ENCODE measurements around the gene PGK1.
"Not testable (repeated sequence)": the region's sequence is repeated elsewhere in the genome, so short reads cannot be mapped to it uniquely, and the experiment has no call there.

Gene PGK1

GRCh38 chrX:78103623-78104446, at the start of gene PGK1:
Gene PGK1, plus strand, starts transcription at chrX:78104248. Its CDS starts 93 bp downstream, at chrX:78104341.
- peak; percentile 77 to 78 for DNase-seq (ENCODE audit: low read depth in 2 of 2)

- DNase-seq (ENCODE audit: low read depth in 2 of 2) = no peak
Observed at GRCh38 chrX:78063687-78064086, 40.4 kb upstream of the PGK1 start.

GRCh38 chrX:78064152-78064551, 39.9 kb upstream of the PGK1 start:
- DNase-seq (ENCODE audit: low read depth in 2 of 2) = no peak

- DNase-seq (ENCODE audit: low read depth in 2 of 2) = not testable (repeated sequence)
Observed at GRCh38 chrX:78064698-78065601, 39.1 kb upstream of the PGK1 start.

GRCh38 chrX:78066110-78066509, 37.9 kb upstream of the PGK1 start:
- DNase-seq (ENCODE audit: low read depth in 2 of 2) = no peak

- DNase-seq (ENCODE audit: low read depth in 2 of 2) = no peak
Observed at GRCh38 chrX:78071331-78071730, 32.7 kb upstream of the PGK1 start.

GRCh38 chrX:78073147-78074077, 30.6 kb upstream of the PGK1 start:
- not testable (repeated sequence) for DNase-seq (ENCODE audit: low read depth in 2 of 2)

- DNase-seq (ENCODE audit: low read depth in 2 of 2) = no peak
Observed at GRCh38 chrX:78074088-78074487, 30.0 kb upstream of the PGK1 start.

GRCh38 chrX:78075787-78076389, 28.2 kb upstream of the PGK1 start:
- DNase-seq (ENCODE audit: low read depth in 2 of 2) = no peak

- not testable (repeated sequence) for DNase-seq (ENCODE audit: low read depth in 2 of 2)
Observed at GRCh38 chrX:78081413-78081812, 22.6 kb upstream of the PGK1 start.

- DNase-seq (ENCODE audit: low read depth in 2 of 2) = no peak
Observed at GRCh38 chrX:78092296-78092695, 11.8 kb upstream of the PGK1 start.

- DNase-seq (ENCODE audit: low read depth in 2 of 2) = no peak
Observed at GRCh38 chrX:78098108-78098507, 5.9 kb upstream of the PGK1 start.

- DNase-seq (ENCODE audit: low read depth in 2 of 2) = no peak
Observed at GRCh38 chrX:78102091-78102490, 2.0 kb upstream of the PGK1 start.

- no peak for DNase-seq (ENCODE audit: low read depth in 2 of 2)
Observed at GRCh38 chrX:78103001-78103622, 936 bp upstream of the PGK1 start.

GRCh38 chrX:78104447-78105176, 564 bp downstream of the PGK1 start:
- no peak for DNase-seq (ENCODE audit: low read depth in 2 of 2)

- no peak for DNase-seq (ENCODE audit: low read depth in 2 of 2)
Observed at GRCh38 chrX:78105944-78106650, 2.0 kb downstream of the PGK1 start.

- no peak for DNase-seq (ENCODE audit: low read depth in 2 of 2)
Observed at GRCh38 chrX:78106651-78106986, 2.6 kb downstream of the PGK1 start.

- no peak for DNase-seq (ENCODE audit: low read depth in 2 of 2)
Observed at GRCh38 chrX:78109458-78109857, 5.4 kb downstream of the PGK1 start.

- DNase-seq (ENCODE audit: low read depth in 2 of 2) = no peak
Observed at GRCh38 chrX:78111140-78111931, 7.3 kb downstream of the PGK1 start.

Measured in stimulated activated CD4-positive, alpha-beta T cell treated with anti-CD3 and anti-CD28 coated beads, Interleukin-1b, Interleukin-23, amount 100 ng/mL, for 1 hour (primary cell).